Activated naive CD4-positive, alpha-beta T cell treated with anti-CD3 and anti-CD28 coated beads, Interleukin-2, amount 50 U/mL, for 16 hours (primary cell): ENCODE results near the gene MSX2.

Experiments used
- DNase-seq: peaks from one replicate; pipeline ENCODE4 v3.0.0-alpha.2; 2020

Gene MSX2

DNA sequence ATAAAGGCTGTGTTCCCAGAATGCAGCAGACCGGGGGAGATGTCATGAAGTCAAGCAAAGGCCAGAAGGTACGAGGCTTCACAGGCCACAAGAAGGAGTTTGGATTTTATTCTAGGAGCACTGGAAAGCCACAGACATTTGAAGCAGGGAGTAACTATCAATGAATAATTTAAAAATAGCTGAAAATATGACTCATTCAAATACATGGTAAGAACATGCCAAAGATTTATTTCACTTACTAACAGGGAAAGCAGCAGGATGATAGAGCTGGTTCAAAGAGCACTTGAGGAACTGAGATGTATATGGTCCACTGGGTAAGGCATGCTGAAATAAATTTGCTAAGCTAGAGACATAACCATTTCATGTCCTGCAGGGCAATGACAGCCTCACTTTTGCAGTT is 53.2 kb downstream of the MSX2 start:
- no peak for DNase-seq
